GM21447 (cell line): ENCODE data around the gene MIF.
"Not testable (repeated sequence)": the region's sequence is repeated elsewhere in the genome, so short reads cannot be mapped to it uniquely, and the experiment has no call there.

ENCODE experiments used
- ATAC-seq: cut with Tn5 transposase; IDR thresholded peaks from one replicate; pipeline ENCODE4 v1.9.1; 2021; ENCODE audit not compliant: unreplicated experiment

The MIF gene

GRCh38 chr22:23893945-23894709, at the start of gene MIF:
TSS of gene MIF (plus strand) at chr22:23894383. CDS start at chr22:23894475, 92 bp downstream.
- ATAC-seq, result peak; percentile 69

GRCh38 chr22:23844739-23845202, 49.4 kb upstream of the MIF start:
- no peak for ATAC-seq

GRCh38 chr22:23845265-23846080, 48.7 kb upstream of the MIF start:
- ATAC-seq, result no peak

- ATAC-seq, result no peak
Measured at GRCh38 chr22:23846081-23846469, 48.1 kb upstream of the MIF start.

GRCh38 chr22:23847310-23847920, 46.8 kb upstream of the MIF start:
- no peak for ATAC-seq

- no peak for ATAC-seq
Measured at GRCh38 chr22:23847991-23848864, 46.0 kb upstream of the MIF start.

- no peak for ATAC-seq
Measured at GRCh38 chr22:23849009-23850006, 44.9 kb upstream of the MIF start.

- peak; percentile 54 for ATAC-seq
Measured at GRCh38 chr22:23850136-23850611, 44.0 kb upstream of the MIF start.

- peak; percentile 44 for ATAC-seq
Measured at GRCh38 chr22:23856721-23857605, 37.2 kb upstream of the MIF start.

- ATAC-seq, result peak; percentile 86
Measured at GRCh38 chr22:23857606-23858483, 36.3 kb upstream of the MIF start, which contains the start of gene SLC2A11. TSS of gene SLC2A11 (plus strand) at chr22:23857875. CDS start at chr22:23858000, 125 bp downstream.

GRCh38 chr22:23858484-23858815, 35.7 kb upstream of the MIF start:
- no peak for ATAC-seq

GRCh38 chr22:23859201-23859600, 35.0 kb upstream of the MIF start:
- ATAC-seq, result no peak

- ATAC-seq, result not testable (repeated sequence)
Measured at GRCh38 chr22:23860187-23860586, 34.0 kb upstream of the MIF start.

- ATAC-seq, result no peak
Measured at GRCh38 chr22:23862103-23862502, 32.1 kb upstream of the MIF start.

GRCh38 chr22:23864499-23865154, 29.6 kb upstream of the MIF start:
- not testable (repeated sequence) for ATAC-seq

- no peak for ATAC-seq
Measured at GRCh38 chr22:23868580-23868979, 25.6 kb upstream of the MIF start.

GRCh38 chr22:23874871-23875270, 19.3 kb upstream of the MIF start:
- ATAC-seq, result no peak
